HG03469 (cell line): ENCODE data around the gene NOL12.
"Not testable (repeated sequence)": the region's sequence is repeated elsewhere in the genome, so short reads cannot be mapped to it uniquely, and the experiment has no call there.

ENCODE experiments used
- ATAC-seq: cut with Tn5 transposase; IDR thresholded peaks from one replicate; pipeline ENCODE4 v1.9.1; 2021; ENCODE audit warnings: mild to moderate bottlenecking, moderate library complexity, moderate number of reproducible peaks; ENCODE audit not compliant: unreplicated experiment

NOL12 gene

GRCh38 chr22:37686002-37686982 lies at the start of gene NOL12:
TSS of gene NOL12 (plus strand) at chr22:37686343. CDS start at chr22:37686393, 50 bp downstream.
- peak; percentile 77 for ATAC-seq

DNA sequence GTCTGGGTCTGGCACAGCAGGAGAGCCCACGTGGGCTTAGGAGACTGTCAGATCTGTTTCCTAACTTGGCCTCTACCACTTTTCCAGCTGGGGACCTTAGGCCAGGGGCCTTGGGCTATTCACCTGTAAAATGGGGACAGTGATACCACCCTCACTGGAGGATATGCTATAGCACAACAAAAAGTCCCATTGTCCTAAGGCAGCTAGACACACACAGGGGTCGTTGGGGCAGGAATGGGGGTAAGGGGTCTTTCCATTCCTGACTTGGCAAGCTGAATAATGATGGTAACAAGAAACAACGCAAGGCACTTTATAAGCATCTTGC lies 49.2 kb upstream of the NOL12 start:
- no peak for ATAC-seq

GRCh38 chr22:37638391-37639069 lies 47.6 kb upstream of the NOL12 start:
- no peak for ATAC-seq

GRCh38 chr22:37639070-37639760 lies 46.9 kb upstream of the NOL12 start, which contains the start of gene SH3BP1:
TSS of gene SH3BP1 (plus strand) at chr22:37639669. CDS start at chr22:37639788, 119 bp downstream.
- ATAC-seq: no peak

- ATAC-seq: no peak
These were observed 46.2 kb upstream of the NOL12 start for GRCh38 chr22:37639771-37640590.

DNA sequence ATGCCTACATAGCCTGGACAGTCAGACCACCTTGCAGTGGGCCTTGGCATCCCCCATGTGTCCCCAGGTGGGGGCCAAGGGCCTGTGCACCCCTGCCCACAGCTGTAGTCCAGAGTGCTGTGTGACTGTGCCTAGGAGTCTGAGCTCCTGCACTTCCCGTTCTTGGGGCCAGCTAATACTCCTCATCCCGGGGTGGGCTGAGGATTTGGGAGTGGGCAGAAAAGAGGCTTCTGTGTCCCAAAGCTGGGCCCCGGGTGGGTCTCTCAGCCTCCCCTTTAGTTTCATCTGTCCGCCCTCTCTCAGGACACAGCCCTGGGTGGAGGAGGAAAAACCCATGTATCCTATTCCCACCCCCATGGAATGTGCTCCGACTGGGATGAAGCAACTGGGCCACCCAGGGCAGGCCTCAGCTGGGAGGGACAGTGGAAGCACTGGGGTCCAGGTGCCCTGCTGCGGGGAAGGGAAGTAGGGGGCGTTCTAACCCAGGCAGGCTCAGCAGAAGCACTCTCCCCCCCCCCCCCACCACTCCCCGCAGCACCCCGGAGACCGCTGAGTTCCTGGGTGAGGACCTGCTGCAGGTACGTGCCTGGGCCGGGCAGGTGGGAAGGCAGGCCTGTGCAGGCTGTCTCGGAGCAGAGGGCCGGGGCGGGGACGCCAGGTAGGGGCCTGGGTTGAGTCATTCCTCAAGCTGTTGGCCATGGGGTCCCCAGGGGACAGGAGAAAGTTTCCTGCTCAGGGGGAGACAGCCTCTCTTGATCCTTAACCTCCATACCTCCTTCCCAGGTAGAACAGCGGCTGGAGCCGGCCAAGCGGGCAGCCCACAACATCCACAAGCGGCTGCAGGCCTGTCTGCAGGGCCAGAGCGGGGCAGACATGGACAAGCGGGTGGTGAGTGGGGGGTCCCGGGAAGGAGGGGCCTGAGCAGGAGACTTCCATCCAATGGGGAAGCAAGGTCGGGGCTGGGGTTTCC lies 45.3 kb upstream of the NOL12 start:
- no peak for ATAC-seq

DNA sequence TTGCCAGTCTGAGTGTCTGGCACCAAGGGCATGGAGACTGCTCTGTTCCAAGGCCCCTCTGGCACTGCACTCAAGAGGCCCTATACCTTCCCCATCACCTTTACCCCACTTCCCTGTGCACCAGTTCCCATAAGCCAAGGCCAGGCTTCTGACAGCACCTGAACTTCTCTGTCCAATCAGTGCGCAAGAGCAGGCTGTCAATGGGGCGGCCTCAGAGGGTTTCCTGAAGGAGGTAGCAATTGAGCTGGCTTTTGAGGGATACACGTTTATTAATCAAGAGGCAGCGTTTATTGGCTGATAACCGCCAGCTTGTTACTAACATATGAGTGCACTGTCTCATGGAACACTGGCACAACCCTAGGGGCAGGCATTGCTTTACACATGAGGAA lies 44.6 kb upstream of the NOL12 start:
- no peak for ATAC-seq

DNA sequence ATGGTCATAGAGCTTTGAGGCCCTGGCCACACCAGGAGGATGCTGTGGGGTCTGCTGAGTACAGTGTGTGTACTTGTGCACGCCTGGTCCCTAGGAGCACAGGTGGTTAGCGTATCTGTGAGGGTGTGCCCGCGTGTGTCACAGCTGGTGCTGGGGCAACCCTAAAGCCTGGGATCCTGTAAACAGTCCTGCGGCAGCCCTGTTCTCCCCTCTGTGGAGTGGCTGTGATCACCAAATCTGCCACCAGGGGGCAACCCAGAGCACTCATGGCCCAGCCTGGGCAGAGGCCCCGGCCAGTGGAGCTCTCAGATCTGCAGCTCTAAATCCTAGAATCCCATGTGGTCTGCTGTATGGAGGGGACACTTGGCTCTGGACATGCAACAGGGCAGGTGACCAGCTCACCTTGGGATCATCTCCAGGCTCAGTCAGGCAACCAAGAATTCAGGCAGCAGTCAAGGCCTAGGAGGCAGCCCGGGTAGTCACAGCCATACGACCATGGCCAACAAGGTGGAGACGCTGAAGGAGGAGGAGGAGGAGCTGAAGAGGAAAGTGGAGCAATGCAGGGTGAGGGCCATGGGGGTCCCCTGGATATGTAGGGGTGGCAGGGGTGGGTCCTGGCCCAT lies 42.8 kb upstream of the NOL12 start:
- ATAC-seq: no peak

- ATAC-seq: no peak
These were observed 38.8 kb upstream of the NOL12 start for GRCh38 chr22:37647317-37647716.

DNA sequence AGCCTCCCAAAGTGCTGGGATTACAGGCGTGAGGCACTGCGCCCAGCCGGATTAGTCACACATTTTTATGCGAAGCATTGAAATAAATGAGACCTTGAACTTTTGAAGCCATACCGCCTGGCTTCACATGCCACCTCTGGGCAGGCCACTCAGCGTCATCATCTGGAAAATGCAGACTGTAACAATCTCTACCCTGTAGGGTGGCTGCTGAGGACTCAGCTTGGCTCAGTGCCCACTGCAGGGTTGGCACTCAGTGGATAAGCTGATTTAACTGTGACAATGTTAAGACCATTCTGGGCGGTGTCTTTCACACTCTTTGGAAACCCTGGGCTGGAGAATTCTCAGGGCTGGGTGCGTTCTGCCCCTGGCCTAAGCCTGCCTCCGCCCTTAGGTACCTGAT lies 38.2 kb upstream of the NOL12 start:
- no peak for ATAC-seq

GRCh38 chr22:37650463-37651136 lies 35.5 kb upstream of the NOL12 start:
- no peak for ATAC-seq

- no peak for ATAC-seq
These were observed 31.4 kb upstream of the NOL12 start for GRCh38 chr22:37654563-37655251.

DNA sequence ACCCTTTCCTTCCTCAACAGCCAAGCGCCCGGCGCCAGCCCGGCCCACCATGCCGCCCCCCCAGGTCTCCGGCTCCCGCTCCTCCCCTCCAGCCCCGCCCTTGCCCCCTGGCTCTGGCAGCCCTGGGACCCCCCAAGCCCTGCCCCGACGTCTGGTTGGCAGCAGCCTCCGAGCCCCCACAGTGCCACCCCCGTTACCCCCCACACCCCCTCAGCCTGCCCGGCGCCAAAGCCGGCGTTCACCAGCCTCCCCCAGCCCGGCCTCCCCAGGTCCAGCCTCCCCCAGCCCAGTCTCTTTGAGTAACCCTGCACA lies 30.9 kb upstream of the NOL12 start:
- no peak for ATAC-seq

DNA sequence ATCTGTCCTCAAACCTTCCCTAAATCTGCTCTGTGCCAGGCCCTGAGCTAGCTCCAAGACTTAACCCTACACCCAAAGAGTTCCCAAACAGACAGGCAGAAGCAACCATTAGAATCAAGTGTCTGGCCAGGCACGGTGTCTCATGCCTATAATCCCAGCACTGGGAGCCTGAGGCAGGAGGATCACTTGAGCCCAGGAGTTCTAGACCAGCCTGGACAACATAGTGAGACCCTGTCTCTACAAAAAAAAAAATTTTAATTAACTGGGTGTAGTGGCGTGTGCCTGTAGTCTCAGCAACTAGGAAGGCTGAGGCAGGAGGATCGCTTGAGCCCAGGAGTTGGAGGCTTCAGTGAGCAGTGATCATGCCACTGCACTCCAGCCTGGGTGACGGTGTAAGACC lies 29.6 kb upstream of the NOL12 start:
- not testable (repeated sequence) for ATAC-seq

GRCh38 chr22:37657590-37658132 lies 28.5 kb upstream of the NOL12 start:
- ATAC-seq: no peak

GRCh38 chr22:37658133-37659065 lies 27.7 kb upstream of the NOL12 start, which contains the start of gene PDXP:
TSS of gene PDXP (plus strand) at chr22:37658723. CDS start at chr22:37658783, 60 bp downstream.
- peak; percentile 39 for ATAC-seq
